ENCODE data around the gene GGNBP2. TPM values are rescaled to one million over a fixed set of nuclear protein-coding genes. Genes with fewer than 3 reads are reported as not detected.

GGNBP2 gene
- total and polyA plus RNA-seq, 2 of the 8 experiments (the other 6 are each of a cell fraction or from before 2014, with no cell fraction given): 29.2 to 35.8 TPM

GRCh38 chr17:36532435-36532975 is 12.2 kb upstream of the GGNBP2 start:
- H3K4me1 ChIP-seq (replicated peaks in 1 of 4; ENCODE audit: control insufficient read depth in 3 of 4, insufficient read depth in 4 of 4, low read length in 3 of 4): peaks cover 3 to 6% (median 5%) of the 10 kb centered on the region in 4 experiments; a peak in 4 of 7 replicates
- peaks cover 13% of the 10 kb centered on the region for H3K23me2 ChIP-seq (ENCODE audit: low read depth, low read length)
- H3K79me2 ChIP-seq (ENCODE audit: control insufficient read depth in 1 of 2, insufficient read depth in 2 of 2, low read length in 2 of 2): peaks cover 0 to 38% of the 10 kb centered on the region in 2 experiments; a peak in 3 of 4 replicates
- H4K91ac ChIP-seq (replicated peaks; ENCODE audit: insufficient read length, low read length): no peak overlapping the region
- H4K5ac ChIP-seq (ENCODE audit: insufficient read length, low read depth, low read length): no peak overlapping the region
- no peak overlapping the region for H3K56ac ChIP-seq (replicated peaks; ENCODE audit: insufficient read length, low read depth, low read length)
- no peak overlapping the region for H3K18ac ChIP-seq (ENCODE audit: extremely low read depth, low read length)
- ChIA-PET CTCF (ENCODE audit: partially characterized antibody) (no interaction called here), POLR2A (ENCODE audit: partially characterized antibody) (interaction anchor here (0.7 to 1.5 kb wide), 4 partner anchors 14 to 34 kb away, joined by 3 to 5 read pairs (median 4); no protein-coding TSS in a partner anchor)
- no peak overlapping the region for H2BK12ac ChIP-seq (ENCODE audit: low read depth, low read length)
- H3K4me3 ChIP-seq (ENCODE audit: extremely low read depth in 1 of 4, insufficient read depth in 2 of 4, low read depth in 3 of 4, low read length in 4 of 4): no peak overlapping the region
- FAIRE-seq (no peak), DNase-seq (ENCODE audit: low read depth in 1 of 2, low spot score in 2 of 2) (peak in 1 of 2 experiments; percentile 14)
- no peak overlapping the region for H2BK15ac ChIP-seq (ENCODE audit: low read length)
- H3K36me3 ChIP-seq (ENCODE audit: control insufficient read depth in 2 of 4, insufficient read depth in 4 of 4, low read length in 3 of 4): peaks cover 39 to 60% (median 54%) of the 10 kb centered on the region in 4 experiments
- no peak overlapping the region; a peak in 1 of 4 replicates for H3K4me2 ChIP-seq (ENCODE audit: insufficient read depth in 1 of 2, low read depth in 2 of 2, low read length in 2 of 2)
- no peak overlapping the region for H2BK5ac ChIP-seq (ENCODE audit: low read depth, low read length)
- H4K20me1 ChIP-seq (replicated peaks in 1 of 2; ENCODE audit: control insufficient read depth in 1 of 2, insufficient read depth in 2 of 2, low read length in 2 of 2): peaks cover 5 to 6% of the 10 kb centered on the region in 2 experiments
- H2AFZ ChIP-seq (ENCODE audit: low read length): no peak overlapping the region
- no peaks in the 10 kb centered on the region for H3K9me3 ChIP-seq (ENCODE audit: insufficient read depth in 2 of 2, low read depth in 1 of 2, low read length in 1 of 2)
- 0 out of 2 replicates have a peak overlapping the region, but pooled peaks have one; percentile 7 for H4K8ac ChIP-seq (ENCODE audit: extremely low read depth, insufficient read depth, low read length)
- H3K4ac ChIP-seq (replicated peaks; ENCODE audit: insufficient read length, low read depth, low read length): no peak overlapping the region
- H2AK5ac ChIP-seq (ENCODE audit: low read depth, low read length): no peak overlapping the region
- WGBS, 2 experiments (ENCODE audit: extremely low coverage in 1 of 2, insufficient coverage in 1 of 2, insufficient read length in 1 of 2, insufficient replicate concordance in 2 of 2, low coverage in 1 of 2, low lambda C conversion rate in 2 of 2, missing lambda C conversion rate in 1 of 2): 81% methylated on average over 2 of the region's 2 CpGs; no CpG with 5 or more reads in 1 of the 2 experiments
- H2BK120ac ChIP-seq (replicated peaks; ENCODE audit: low read depth, low read length): no peak overlapping the region
- no peak overlapping the region for H3K23ac ChIP-seq (ENCODE audit: insufficient read length)
- no peak overlapping the region for H2BK20ac ChIP-seq (ENCODE audit: low read length)
- no peak for TF ChIP-seq HDAC6 (IDR thresholded peaks at IDR 0.05; ENCODE audit: low read depth, low read length)
- TF ChIP-seq BCL11A (IDR thresholded peaks at IDR 0.05; ENCODE audit: low read depth in 2 of 2, low read length in 2 of 2): no peak
- no peak for TF ChIP-seq MAFK (IDR thresholded peaks at IDR 0.05; ENCODE audit: low read depth, low read length)
- no peak for TF ChIP-seq ZNF274 (IDR thresholded peaks at IDR 0.05; ENCODE audit: borderline replicate concordance, extremely low read depth, low read length)
- TF ChIP-seq SRF (IDR thresholded peaks at IDR 0.05; ENCODE audit: low read depth, low read length): no peak
- 0 out of 2 replicates have a peak, but pooled peaks have one; percentile 10 for TF ChIP-seq POLR2AphosphoS5 (IDR thresholded peaks at IDR 0.05; ENCODE audit: low read depth, low read length)
- no peak overlapping the region for H3K14ac ChIP-seq (ENCODE audit: insufficient read length)
- no peak overlapping the region; the same call in 1 of the 2 replicates for H3K27ac ChIP-seq (ENCODE audit: low read depth, low read length)
- peaks cover 3% of the 10 kb centered on the region; the same call in 1 of the 2 replicates for H3K79me1 ChIP-seq (ENCODE audit: low read depth, low read length)
- H3K9ac ChIP-seq (replicated peaks in 1 of 4; ENCODE audit: extremely low read depth in 1 of 4, low read depth in 3 of 4, low read length in 3 of 4): no peak overlapping the region
- H3K27me3 ChIP-seq (replicated peaks in 1 of 4; ENCODE audit: control insufficient read depth in 3 of 4, extremely low read depth in 1 of 4, insufficient read depth in 3 of 4, low read length in 3 of 4): no peaks in the 10 kb centered on the region
